GM12892 (cell line): ENCODE data around the gene PROM2.

Source experiments
- POLR2A ChIP-seq: IDR thresholded peaks from 2 replicates; pipeline ENCODE4 v1.6.1; 2011; ENCODE audit warnings: low read depth, low read length, control low read depth
- POLR2AphosphoS5 ChIP-seq: IDR thresholded peaks from 2 replicates; pipeline ENCODE4 v1.6.1; 2011; ENCODE audit warnings: low read depth, low read length, control low read depth
- TAF1 ChIP-seq: IDR thresholded peaks from 2 replicates; pipeline ENCODE4 v1.6.1; 2011; ENCODE audit warnings: low read depth, mild to moderate bottlenecking, control low read depth, low read length, borderline replicate concordance

DNA sequence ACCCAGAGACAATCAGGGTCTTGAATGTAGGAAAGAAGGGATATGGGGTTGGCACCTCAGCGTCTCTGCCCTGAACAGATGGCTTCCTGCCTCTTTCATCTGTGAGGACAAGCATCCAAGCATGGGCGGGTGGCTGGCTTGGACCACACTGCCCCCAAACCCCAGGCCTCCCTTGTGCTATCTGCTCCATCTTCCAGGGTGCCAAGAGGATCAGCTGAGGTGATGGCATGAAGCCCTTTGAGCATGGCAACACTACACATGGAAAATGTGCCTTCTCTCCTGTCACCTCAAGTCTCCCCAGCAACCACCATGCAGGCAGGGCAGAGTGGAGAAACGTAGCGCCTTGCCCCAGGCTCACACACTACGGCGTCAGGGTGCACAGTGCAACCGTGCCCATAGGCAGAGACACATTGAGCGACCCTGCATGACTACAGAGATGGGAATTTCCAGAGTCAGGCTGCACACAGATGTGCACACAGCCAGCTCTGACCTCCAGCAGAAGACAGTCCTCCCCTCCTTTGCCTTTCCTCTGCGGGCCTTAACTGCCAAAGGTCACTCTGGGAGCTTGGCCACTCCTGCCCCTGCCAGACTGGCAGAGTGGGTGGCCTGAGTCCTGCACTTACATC, 24.4 kb downstream of the PROM2 start:
- no peak for TF ChIP-seq POLR2AphosphoS5
- TF ChIP-seq POLR2A = no peak
- no peak for TF ChIP-seq TAF1
